Activated CD8-positive, alpha-beta T cell treated with anti-CD3 and anti-CD28 coated beads for 36 hours (primary cell): ENCODE results near the gene PRKRA. TPM values are rescaled to one million over a fixed set of nuclear protein-coding genes. Genes with fewer than 3 reads are reported as not detected.

Source experiments
- ATAC-seq: fragments of 200-7000 bp; cut with Tn5 transposase; one replicate; pipeline ENCODE4 v1.10.0; 2021; ENCODE audit warnings: mild to moderate bottlenecking, moderate library complexity
- CTCF ChIA-PET: fragments of 350-600 bp; sonication (Branson Sonifier 250); formaldehyde crosslinking; loops from one replicate; lab custom pipeline; 2021; ENCODE audit warnings: antibody characterized with exemption; lab: Charles Lee
- POLR2A ChIA-PET: fragments of 350-600 bp; sonication (Branson Sonifier 250); formaldehyde crosslinking; loops from one replicate; lab custom pipeline; 2021; ENCODE audit warnings: antibody characterized with exemption; lab: Charles Lee
- DNase-seq: peaks from one replicate; pipeline ENCODE4 v3.0.0-alpha.2; 2020
- H3K27ac Mint-ChIP-seq: one replicate; pipeline ENCODE4 v1.8.0; 2021; ENCODE audit warnings: mild to moderate bottlenecking, mixed read lengths
- H3K27me3 Mint-ChIP-seq: one replicate; pipeline ENCODE4 v1.8.0; 2021; ENCODE audit warnings: mixed read lengths
- H3K36me3 Mint-ChIP-seq: one replicate; pipeline ENCODE4 v1.8.0; 2021; ENCODE audit warnings: low read depth, mixed read lengths
- H3K4me1 Mint-ChIP-seq: one replicate; pipeline ENCODE4 v1.8.0; 2021; ENCODE audit warnings: low read depth, mixed read lengths
- H3K4me3 Mint-ChIP-seq: one replicate; pipeline ENCODE4 v1.8.0; 2021; ENCODE audit warnings: mild to moderate bottlenecking, moderate library complexity, mixed read lengths
- H3K9me3 Mint-ChIP-seq: one replicate; pipeline ENCODE4 v1.8.0; 2021; ENCODE audit warnings: mixed read lengths
- intact Hi-C: fragments of 100-400 bp; cut with micrococcal nuclease; formaldehyde crosslinking; loops from one replicate; pipeline ENCODE4 v1.10.0; 2022
- total RNA-seq, 2 experiments: library from RNA; stranded (reverse); gene quantifications; one replicate each; pipeline ENCODE4 v1.2.3, GENCODE V29; 2021
- TF ChIP-seq, protein P1 (sequence below): fragments of 200-600 bp; IDR thresholded peaks from one replicate; pipeline ENCODE4 v1.8.0; 2022; ENCODE audit warnings: antibody characterized with exemption, mild to moderate bottlenecking

Gene PRKRA
- total RNA-seq, 2 experiments from 2014 or later, result 74.8 to 78.0 TPM

GRCh38 chr2:178452334-178452733 lies 1.4 kb upstream of the PRKRA start:
- Mint-ChIP-seq H3K36me3 (peaks cover 21% of the 10 kb centered on the region), H3K4me3 (peak overlapping the region; percentile 87), H3K4me1 (peaks cover 24% of the 10 kb centered on the region), H3K9me3 (no peaks in the 10 kb centered on the region), H3K27me3 (peaks cover 1% of the 10 kb centered on the region), H3K27ac (no peak overlapping the region)
- ChIA-PET POLR2A (no interaction called here), CTCF (interaction anchor here (1.2 kb wide), 1 partner anchor 28 kb away, joined by 4 read pairs; the partner anchor contains the start of gene PLEKHA3)
- TF ChIP-seq, protein P1, sequence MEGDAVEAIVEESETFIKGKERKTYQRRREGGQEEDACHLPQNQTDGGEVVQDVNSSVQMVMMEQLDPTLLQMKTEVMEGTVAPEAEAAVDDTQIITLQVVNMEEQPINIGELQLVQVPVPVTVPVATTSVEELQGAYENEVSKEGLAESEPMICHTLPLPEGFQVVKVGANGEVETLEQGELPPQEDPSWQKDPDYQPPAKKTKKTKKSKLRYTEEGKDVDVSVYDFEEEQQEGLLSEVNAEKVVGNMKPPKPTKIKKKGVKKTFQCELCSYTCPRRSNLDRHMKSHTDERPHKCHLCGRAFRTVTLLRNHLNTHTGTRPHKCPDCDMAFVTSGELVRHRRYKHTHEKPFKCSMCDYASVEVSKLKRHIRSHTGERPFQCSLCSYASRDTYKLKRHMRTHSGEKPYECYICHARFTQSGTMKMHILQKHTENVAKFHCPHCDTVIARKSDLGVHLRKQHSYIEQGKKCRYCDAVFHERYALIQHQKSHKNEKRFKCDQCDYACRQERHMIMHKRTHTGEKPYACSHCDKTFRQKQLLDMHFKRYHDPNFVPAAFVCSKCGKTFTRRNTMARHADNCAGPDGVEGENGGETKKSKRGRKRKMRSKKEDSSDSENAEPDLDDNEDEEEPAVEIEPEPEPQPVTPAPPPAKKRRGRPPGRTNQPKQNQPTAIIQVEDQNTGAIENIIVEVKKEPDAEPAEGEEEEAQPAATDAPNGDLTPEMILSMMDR, result no peak
- intact Hi-C loops, result no loop called here
- ATAC-seq (no peak), DNase-seq (no peak)

DNA sequence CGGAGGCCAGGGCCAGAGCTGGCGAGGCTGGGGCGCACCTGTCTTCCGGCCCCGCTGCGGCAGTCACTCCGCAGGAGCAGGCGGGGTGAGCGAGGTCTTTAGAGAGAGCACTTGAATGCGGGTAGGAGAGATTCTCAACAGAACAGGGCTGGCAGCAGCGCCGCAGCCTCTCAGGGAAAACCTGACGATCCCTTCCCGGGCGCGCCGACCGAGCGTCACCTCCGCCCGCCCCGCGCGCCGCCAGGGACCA lies 526 bp downstream of the PRKRA start:
- H3K36me3 Mint-ChIP-seq, result peaks cover 26% of the 10 kb centered on the region
- peaks cover 1% of the 10 kb centered on the region for H3K27me3 Mint-ChIP-seq
- TF ChIP-seq, protein P1, result no peak
- ATAC-seq, result peak; percentile 52
- H3K27ac Mint-ChIP-seq, result peak overlapping the region; percentile 90
- H3K9me3 Mint-ChIP-seq, result no peaks in the 10 kb centered on the region
- POLR2A ChIA-PET, result interaction anchor here (0.6 to 3.5 kb wide), 8 partner anchors 14 to 347 kb away, joined by 3 to 37 read pairs (median 3); no protein-coding TSS in a partner anchor
- peak overlapping the region; percentile 87 for H3K4me3 Mint-ChIP-seq
- H3K4me1 Mint-ChIP-seq, result peaks cover 24% of the 10 kb centered on the region
- intact Hi-C loops, result no loop called here
- DNase-seq, result peak; percentile 82
- CTCF ChIA-PET, result interaction anchor here (0.9 to 2.9 kb wide), 8 partner anchors 29 to 338 kb away, joined by 3 to 22 read pairs (median 6); partner anchors contain the start of genes FKBP7 and RBM45

GRCh38 chr2:178449700-178450523 lies 1.1 kb downstream of the PRKRA start:
- Mint-ChIP-seq H3K27ac (peak overlapping the region; percentile 90), H3K4me3 (peak overlapping the region; percentile 87), H3K36me3 (peaks cover 31% of the 10 kb centered on the region), H3K9me3 (no peaks in the 10 kb centered on the region), H3K4me1 (peaks cover 29% of the 10 kb centered on the region), H3K27me3 (peaks cover 1% of the 10 kb centered on the region)
- POLR2A ChIA-PET, result interaction anchor here (1.3 to 3.5 kb wide), 6 partner anchors 13 to 43 kb away, joined by 3 to 37 read pairs (median 4); no protein-coding TSS in a partner anchor
- intact Hi-C loops, result no loop called here
- DNase-seq (no peak), ATAC-seq (no peak)
- CTCF ChIA-PET, result interaction anchor here (1.3 to 2.9 kb wide), 6 partner anchors 31 to 338 kb away, joined by 3 to 22 read pairs (median 6); partner anchors contain the start of gene RBM45
- TF ChIP-seq, protein P1, result no peak

DNA sequence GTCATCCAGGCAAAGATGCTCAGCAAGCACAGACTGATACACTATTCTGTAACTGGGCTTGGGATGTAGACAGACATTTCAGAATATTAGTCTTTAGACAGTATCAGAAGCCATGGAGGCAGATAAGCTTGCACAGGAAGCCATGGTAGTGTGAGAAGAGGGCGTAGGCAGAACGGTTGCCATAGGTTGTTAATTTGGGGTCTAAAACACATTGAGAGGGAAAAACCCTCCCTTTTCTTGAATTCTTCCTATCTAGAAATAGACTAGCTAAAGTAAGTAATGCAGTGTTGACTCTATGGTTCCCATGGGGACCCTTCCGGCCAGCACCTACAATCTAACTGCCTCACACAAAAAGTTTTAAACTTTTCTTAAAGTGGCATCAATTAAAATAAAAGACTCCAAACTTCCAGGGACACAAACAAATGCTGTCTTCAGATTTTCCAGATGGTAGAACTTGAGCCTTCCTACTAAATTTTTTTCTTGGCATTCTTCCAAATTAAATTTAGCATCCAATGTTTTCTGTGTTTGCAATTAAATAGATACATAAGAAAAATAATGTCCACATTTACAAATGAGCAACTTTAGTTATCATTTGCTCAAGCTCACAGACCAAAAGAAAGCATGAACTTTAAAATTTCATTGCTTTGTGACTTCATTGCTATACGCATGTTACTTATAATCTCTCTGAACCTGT lies 1.9 kb downstream of the PRKRA start:
- no peak for ATAC-seq
- H3K4me3 Mint-ChIP-seq, result peak overlapping the region; percentile 87
- intact Hi-C loops, result no loop called here
- no peaks in the 10 kb centered on the region for H3K9me3 Mint-ChIP-seq
- TF ChIP-seq, protein P1, result no peak
- peaks cover 30% of the 10 kb centered on the region for H3K4me1 Mint-ChIP-seq
- POLR2A ChIA-PET, result interaction anchor here (1.3 to 3.5 kb wide), 3 partner anchors 18 to 43 kb away, joined by 3 to 37 read pairs (median 7); no protein-coding TSS in a partner anchor
- DNase-seq, result peak; percentile 5
- H3K36me3 Mint-ChIP-seq, result peaks cover 34% of the 10 kb centered on the region
- CTCF ChIA-PET, result interaction anchor here (1.1 to 2.9 kb wide), 6 partner anchors 20 to 337 kb away, joined by 3 to 22 read pairs (median 6); partner anchors contain the start of gene RBM45
- no peaks in the 10 kb centered on the region for H3K27me3 Mint-ChIP-seq
- H3K27ac Mint-ChIP-seq, result peak overlapping the region; percentile 18
